Measurements from ENCODE around the gene OLFML2A.

DNA sequence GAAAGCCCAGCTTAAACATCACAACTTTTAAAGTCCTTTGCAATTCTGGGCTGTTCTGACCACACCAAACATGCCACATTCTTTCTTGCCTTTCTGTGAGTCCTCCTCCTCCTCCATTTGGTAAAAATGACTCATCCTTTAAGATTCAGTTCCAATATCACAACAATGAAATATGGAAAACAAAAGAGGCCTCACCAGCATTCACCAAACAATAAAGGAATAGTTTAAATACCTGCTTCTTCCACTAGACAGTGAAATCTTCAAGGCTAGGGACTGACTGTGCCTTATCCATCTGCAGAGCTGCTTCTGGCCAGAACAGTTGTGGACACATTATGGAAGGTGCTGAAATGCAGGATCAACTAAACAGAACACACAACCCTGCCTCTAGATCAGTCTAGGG is 41.8 kb upstream of the OLFML2A start:
- TF ChIP-seq CBX2 (IDR thresholded peaks at IDR 0.05; ENCODE audit: borderline replicate concordance, low read depth) (no peak), POLR2A (IDR thresholded peaks at IDR 0.05; ENCODE audit: low read length) (no peak), NR3C1 (IDR thresholded peaks at IDR 0.05) (no peak)
- TF ChIP-seq, protein P1, sequence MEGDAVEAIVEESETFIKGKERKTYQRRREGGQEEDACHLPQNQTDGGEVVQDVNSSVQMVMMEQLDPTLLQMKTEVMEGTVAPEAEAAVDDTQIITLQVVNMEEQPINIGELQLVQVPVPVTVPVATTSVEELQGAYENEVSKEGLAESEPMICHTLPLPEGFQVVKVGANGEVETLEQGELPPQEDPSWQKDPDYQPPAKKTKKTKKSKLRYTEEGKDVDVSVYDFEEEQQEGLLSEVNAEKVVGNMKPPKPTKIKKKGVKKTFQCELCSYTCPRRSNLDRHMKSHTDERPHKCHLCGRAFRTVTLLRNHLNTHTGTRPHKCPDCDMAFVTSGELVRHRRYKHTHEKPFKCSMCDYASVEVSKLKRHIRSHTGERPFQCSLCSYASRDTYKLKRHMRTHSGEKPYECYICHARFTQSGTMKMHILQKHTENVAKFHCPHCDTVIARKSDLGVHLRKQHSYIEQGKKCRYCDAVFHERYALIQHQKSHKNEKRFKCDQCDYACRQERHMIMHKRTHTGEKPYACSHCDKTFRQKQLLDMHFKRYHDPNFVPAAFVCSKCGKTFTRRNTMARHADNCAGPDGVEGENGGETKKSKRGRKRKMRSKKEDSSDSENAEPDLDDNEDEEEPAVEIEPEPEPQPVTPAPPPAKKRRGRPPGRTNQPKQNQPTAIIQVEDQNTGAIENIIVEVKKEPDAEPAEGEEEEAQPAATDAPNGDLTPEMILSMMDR (IDR thresholded peaks at IDR 0.05): no peak

All from A549 (cell line).